ENCODE data around the gene XPOT.
A peak's percentile ranks its signal among the peaks of the same experiment; 100 is the strongest.
"Not testable (repeated sequence)": the region's sequence is repeated elsewhere in the genome, so short reads cannot be mapped to it uniquely, and the experiment has no call there.

The XPOT gene

GRCh38 chr12:64403707-64404469 lies at the start of gene XPOT:
Gene XPOT, plus strand, starts transcription at chr12:64404392. Its CDS starts 5,644 bp downstream, at chr12:64410036.
- peak; percentile 73 for DNase-seq

- not testable (repeated sequence) for DNase-seq
These were observed 48.0 kb upstream of the XPOT start for GRCh38 chr12:64356209-64356608.

GRCh38 chr12:64361173-64361572 lies 43.0 kb upstream of the XPOT start:
- not testable (repeated sequence) for DNase-seq

GRCh38 chr12:64362721-64363305 lies 41.4 kb upstream of the XPOT start:
- DNase-seq, result no peak

GRCh38 chr12:64383675-64384074 lies 20.5 kb upstream of the XPOT start:
- no peak for DNase-seq

- DNase-seq, result no peak
These were observed 19.2 kb upstream of the XPOT start for GRCh38 chr12:64385019-64385418.

GRCh38 chr12:64385468-64385867 lies 18.7 kb upstream of the XPOT start:
- no peak for DNase-seq

GRCh38 chr12:64387197-64387816 lies 16.9 kb upstream of the XPOT start:
- DNase-seq, result no peak

- peak; percentile 91 for DNase-seq
These were observed 15.0 kb upstream of the XPOT start for GRCh38 chr12:64389154-64389553.

- DNase-seq, result peak; percentile 34
These were observed 13.8 kb upstream of the XPOT start, which contains the start of gene C12orf56 for GRCh38 chr12:64390275-64390851. Gene C12orf56, minus strand, starts transcription at chr12:64390758. Its CDS starts 193 bp downstream, at chr12:64390565.

- DNase-seq, result no peak
These were observed 12.0 kb upstream of the XPOT start for GRCh38 chr12:64392221-64392620.

GRCh38 chr12:64395739-64396138 lies 8.5 kb upstream of the XPOT start:
- DNase-seq, result peak; percentile 64

- peak; percentile 22 for DNase-seq
These were observed 4.2 kb upstream of the XPOT start for GRCh38 chr12:64400041-64400440.

- no peak for DNase-seq
These were observed 2.0 kb upstream of the XPOT start for GRCh38 chr12:64402181-64402580.

GRCh38 chr12:64404470-64405256 lies 471 bp downstream of the XPOT start:
- DNase-seq, result no peak

GRCh38 chr12:64407342-64408223 lies 3.4 kb downstream of the XPOT start:
- no peak for DNase-seq

- DNase-seq, result no peak
These were observed 7.2 kb downstream of the XPOT start for GRCh38 chr12:64411427-64411826.

- no peak for DNase-seq
These were observed 8.3 kb downstream of the XPOT start for GRCh38 chr12:64412459-64412858.

- DNase-seq, result no peak
These were observed 9.7 kb downstream of the XPOT start for GRCh38 chr12:64413884-64414283.

- DNase-seq, result no peak
These were observed 14.0 kb downstream of the XPOT start for GRCh38 chr12:64418209-64418608.

- DNase-seq, result no peak
These were observed 15.5 kb downstream of the XPOT start for GRCh38 chr12:64419696-64420095.

GRCh38 chr12:64427988-64428387 lies 23.8 kb downstream of the XPOT start:
- DNase-seq, result no peak

Data from NCI-H2029 treated with DMSO at 0.1 percent for 48 hours (cell line).